HG03045 (cell line): ENCODE results near the gene APOL6.

ENCODE experiments used
- ATAC-seq: cut with Tn5 transposase; IDR thresholded peaks from one replicate; pipeline ENCODE4 v1.9.1; 2021; ENCODE audit warnings: mild to moderate bottlenecking, moderate library complexity; ENCODE audit not compliant: unreplicated experiment

The APOL6 gene

GRCh38 chr22:35711336-35711735 is 63.1 kb downstream of the APOL6 start:
- no peak for ATAC-seq

GRCh38 chr22:35712672-35713071 is 64.4 kb downstream of the APOL6 start:
- no peak for ATAC-seq

- no peak for ATAC-seq
These were observed 69.3 kb downstream of the APOL6 start, which contains the start of gene APOL5 for GRCh38 chr22:35717572-35717971. APOL5 (plus strand) TSS chr22:35717872; CDS start chr22:35717872, 0 bp downstream.
